UCSD-AML1 (cell line): ENCODE measurements around the gene LACTB.
A peak's percentile ranks its signal among the peaks of the same experiment; 100 is the strongest.

ENCODE experiments used
- DNase-seq: peaks from one replicate; lab custom pipeline; 2025; ENCODE audit not compliant: unreplicated experiment; lab: John Stamatoyannopoulos, UW

The LACTB gene

GRCh38 chr15:63122002-63122875 lies 578 bp downstream of the LACTB start:
- DNase-seq: peak; percentile 88

GRCh38 chr15:63124506-63124905 lies 2.8 kb downstream of the LACTB start:
- no peak for DNase-seq

- DNase-seq: no peak
Observed at GRCh38 chr15:63126726-63127125, 5.1 kb downstream of the LACTB start.

GRCh38 chr15:63133786-63134185 lies 12.1 kb downstream of the LACTB start:
- DNase-seq: no peak

GRCh38 chr15:63134245-63134985 lies 12.8 kb downstream of the LACTB start:
- no peak for DNase-seq

- no peak for DNase-seq
Observed at GRCh38 chr15:63135281-63135680, 13.6 kb downstream of the LACTB start.

GRCh38 chr15:63135804-63136203 lies 14.1 kb downstream of the LACTB start:
- no peak for DNase-seq

GRCh38 chr15:63136742-63137141 lies 15.1 kb downstream of the LACTB start:
- no peak for DNase-seq

GRCh38 chr15:63140936-63141335 lies 19.3 kb downstream of the LACTB start:
- no peak for DNase-seq

GRCh38 chr15:63145426-63145825 lies 23.8 kb downstream of the LACTB start:
- no peak for DNase-seq

GRCh38 chr15:63146684-63147083 lies 25.0 kb downstream of the LACTB start:
- no peak for DNase-seq

- no peak for DNase-seq
Observed at GRCh38 chr15:63151665-63152064, 30.0 kb downstream of the LACTB start.

GRCh38 chr15:63155486-63155885 lies 33.8 kb downstream of the LACTB start:
- no peak for DNase-seq

GRCh38 chr15:63156086-63156710 lies 34.5 kb downstream of the LACTB start:
- no peak for DNase-seq

- peak; percentile 45 for DNase-seq
Observed at GRCh38 chr15:63156755-63157117, 35.1 kb downstream of the LACTB start.

GRCh38 chr15:63157118-63157843 lies 35.6 kb downstream of the LACTB start, which contains the start of gene RPS27L:
Gene RPS27L (minus strand): TSS chr15:63157477. CDS start chr15:63157405, 72 bp downstream.
- DNase-seq: peak; percentile 90

- DNase-seq: peak; percentile 42
Observed at GRCh38 chr15:63157891-63158431, 36.3 kb downstream of the LACTB start.

GRCh38 chr15:63160638-63161037 lies 39.0 kb downstream of the LACTB start:
- DNase-seq: no peak

GRCh38 chr15:63163217-63163616 lies 41.6 kb downstream of the LACTB start:
- DNase-seq: no peak

GRCh38 chr15:63165166-63165859 lies 43.7 kb downstream of the LACTB start:
- DNase-seq: no peak
